Keratinocyte (primary cell): ENCODE data around the gene ZFYVE9.

ENCODE experiments used
- CTCF ChIP-seq, 3 experiments: IDR thresholded peaks in 1 of 3; conservative IDR thresholded peaks in 1 of 3; optimal IDR thresholded peaks in 1 of 3; 2 replicates in 2 of 3; 3 replicates in 1 of 3; pipeline versions ENCODE3 to v1.5.1; 2011; ENCODE audit warnings: low read length in 3 of 3, mild to moderate bottlenecking in 3 of 3, moderate library complexity in 2 of 3, control low read depth in 1 of 3, inconsistent platforms in 1 of 3; ENCODE audit not compliant: insufficient read depth in 2 of 3; ENCODE audit errors: extremely low read depth in 1 of 3
- EZH2 ChIP-seq: IDR thresholded peaks from one replicate; pipeline ENCODE4 v1.6.1; 2012; ENCODE audit warnings: inconsistent platforms, mild to moderate bottlenecking, low read length, moderate library complexity

- TF ChIP-seq CTCF (optimal IDR thresholded peaks at IDR 0.05 in 1 of 3, IDR thresholded peaks at IDR 0.05 in 1 of 3, conservative IDR thresholded peaks at IDR 0.05 in 1 of 3; ENCODE audit: extremely low read depth in 1 of 3, insufficient read depth in 2 of 3, low read length in 3 of 3), result no peak
- TF ChIP-seq EZH2, result no peak
Observed at GRCh38 chr1:52158218-52158617, 16.3 kb downstream of the ZFYVE9 start.
